Measurements from ENCODE around the gene USP34.

USP34 gene

DNA sequence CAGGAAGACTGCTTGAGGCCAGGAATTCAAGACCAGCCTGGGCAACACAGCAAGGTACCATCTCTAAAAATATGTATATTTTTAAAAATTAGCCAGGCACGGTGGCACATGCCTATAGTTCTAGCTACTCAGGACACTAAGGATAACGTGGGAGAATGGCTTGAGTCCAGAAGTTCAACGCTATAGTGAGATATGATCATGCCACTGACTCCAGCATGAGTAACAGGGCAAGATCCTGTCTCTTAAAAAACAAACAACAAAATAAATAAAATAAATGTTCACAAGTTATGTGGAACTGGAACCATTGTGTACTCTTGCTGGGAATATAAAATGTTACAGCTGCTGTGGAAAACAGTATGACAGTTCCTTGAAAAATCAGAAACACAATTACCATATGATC is 47.2 kb downstream of the USP34 start:
- TF ChIP-seq SUZ12 (IDR thresholded peaks at IDR 0.05; ENCODE audit: extremely low read depth, insufficient read depth, insufficient read length): no peak
- TF ChIP-seq YY1 (IDR thresholded peaks at IDR 0.05; ENCODE audit: insufficient read depth, insufficient read length): no peak
- TF ChIP-seq ZNF274 (IDR thresholded peaks at IDR 0.05; ENCODE audit: low read depth, low read length): no peak
- Histone ChIP-seq H3K9ac (ENCODE audit: insufficient read length, low read depth) (no peak overlapping the region), H3K9me3 (ENCODE audit: insufficient read depth, low read length) (no peaks in the 10 kb centered on the region), H3K36me3 (ENCODE audit: insufficient read depth, insufficient read length, low read length) (no peaks in the 10 kb centered on the region), H3K4me1 (ENCODE audit: insufficient read depth, insufficient read length) (peaks cover 4% of the 10 kb centered on the region), H3K4me3 (ENCODE audit: insufficient read length, low read depth) (no peak overlapping the region), H3K27me3 (ENCODE audit: insufficient read depth, insufficient read length) (no peaks in the 10 kb centered on the region)
- DNase-seq (ENCODE audit: low read depth, low spot score): no peak

DNA sequence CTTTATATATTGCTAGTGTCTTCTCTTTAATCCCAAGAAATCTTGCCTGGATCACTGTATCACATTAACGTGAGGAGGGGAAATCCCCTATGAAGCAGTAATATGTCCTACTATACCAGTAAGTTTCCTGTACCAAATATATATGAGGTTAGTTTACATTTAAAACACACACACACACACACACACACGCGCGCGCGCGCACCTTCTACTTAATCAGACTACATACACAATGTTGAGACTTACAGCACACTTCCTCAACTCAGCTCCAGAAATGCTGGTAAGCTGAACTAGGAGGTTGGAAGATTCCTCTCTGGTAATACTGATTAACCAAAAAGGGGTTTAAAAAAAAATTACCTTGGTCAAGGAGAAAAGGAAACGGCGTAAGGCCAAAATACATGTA is 49.3 kb downstream of the USP34 start:
- peaks cover 6% of the 10 kb centered on the region for H3K36me3 ChIP-seq (ENCODE audit: insufficient read depth, insufficient read length, low read length)
- no peak for TF ChIP-seq YY1 (IDR thresholded peaks at IDR 0.05; ENCODE audit: insufficient read depth, insufficient read length)
- TF ChIP-seq ZNF274 (IDR thresholded peaks at IDR 0.05; ENCODE audit: low read depth, low read length): no peak
- TF ChIP-seq SUZ12 (IDR thresholded peaks at IDR 0.05; ENCODE audit: extremely low read depth, insufficient read depth, insufficient read length): no peak

DNA sequence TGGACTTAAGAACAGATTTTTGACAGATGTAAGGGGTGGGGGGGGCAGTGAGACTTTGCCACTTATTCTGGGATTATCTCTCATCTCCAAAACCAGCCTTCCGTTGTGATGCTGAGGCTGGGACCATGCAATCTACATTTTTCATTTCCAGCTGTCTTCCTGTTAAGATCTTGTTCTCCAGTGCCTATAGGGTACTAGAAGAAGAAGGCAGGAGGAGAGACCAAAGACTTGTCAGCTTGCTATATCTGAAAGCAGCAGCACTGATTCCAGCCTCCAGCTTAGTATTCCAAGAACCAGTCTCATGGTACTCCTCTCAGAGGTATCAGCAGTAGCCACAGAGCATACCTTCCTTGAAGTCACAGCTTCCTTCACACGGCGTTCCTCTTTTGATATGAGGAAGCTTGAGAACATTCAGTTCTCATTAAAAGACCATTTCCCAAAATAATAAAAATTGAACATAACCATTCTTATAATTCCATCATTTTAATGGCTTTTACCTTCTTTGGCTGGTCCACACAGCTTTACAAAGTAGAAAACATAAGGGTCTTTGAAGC is 49.8 kb downstream of the USP34 start:
- Histone ChIP-seq H3K9ac (ENCODE audit: insufficient read length, low read depth) (no peak overlapping the region), H3K4me3 (ENCODE audit: insufficient read length, low read depth) (no peak overlapping the region), H3K36me3 (ENCODE audit: insufficient read depth, insufficient read length, low read length) (peaks cover 10% of the 10 kb centered on the region), H3K27me3 (ENCODE audit: insufficient read depth, insufficient read length) (no peaks in the 10 kb centered on the region), H3K4me1 (ENCODE audit: insufficient read depth, insufficient read length) (peaks cover 4% of the 10 kb centered on the region), H3K9me3 (ENCODE audit: insufficient read depth, low read length) (no peaks in the 10 kb centered on the region)
- no peak for DNase-seq (ENCODE audit: low read depth, low spot score)
- no peak for TF ChIP-seq ZNF274 (IDR thresholded peaks at IDR 0.05; ENCODE audit: low read depth, low read length)
- TF ChIP-seq SUZ12 (IDR thresholded peaks at IDR 0.05; ENCODE audit: extremely low read depth, insufficient read depth, insufficient read length): no peak
- TF ChIP-seq YY1 (IDR thresholded peaks at IDR 0.05; ENCODE audit: insufficient read depth, insufficient read length): no peak

More for the DNA sequence above, 49.3 kb downstream of the USP34 start:
- H3K27me3 ChIP-seq (ENCODE audit: insufficient read depth, insufficient read length): no peaks in the 10 kb centered on the region
- H3K9me3 ChIP-seq (ENCODE audit: insufficient read depth, low read length): no peaks in the 10 kb centered on the region
- DNase-seq (ENCODE audit: low read depth, low spot score): no peak
- no peak overlapping the region for H3K9ac ChIP-seq (ENCODE audit: insufficient read length, low read depth)
- H3K4me1 ChIP-seq (ENCODE audit: insufficient read depth, insufficient read length): peaks cover 4% of the 10 kb centered on the region
- no peak overlapping the region for H3K4me3 ChIP-seq (ENCODE audit: insufficient read length, low read depth)

DNA sequence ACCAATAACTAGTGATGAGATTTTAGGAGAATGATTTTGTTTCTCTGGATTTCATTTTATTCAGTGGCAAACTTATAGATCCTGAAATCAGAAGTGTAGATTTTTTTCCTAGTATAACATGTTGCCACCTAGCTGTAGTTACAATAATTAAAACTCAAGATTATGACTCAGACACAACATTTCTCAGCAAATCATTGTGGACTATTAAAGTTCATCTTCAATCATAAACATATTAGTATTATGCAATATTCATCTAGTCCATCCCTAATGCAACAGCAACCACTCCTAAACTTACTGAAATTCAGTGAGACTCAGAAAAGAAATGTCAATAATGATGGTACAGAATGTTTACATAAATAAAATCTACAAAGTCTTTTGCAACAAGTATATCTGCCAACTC is 51.3 kb downstream of the USP34 start:
- H3K4me3 ChIP-seq (ENCODE audit: insufficient read length, low read depth): no peak overlapping the region
- DNase-seq (ENCODE audit: low read depth, low spot score): no peak
- H3K4me1 ChIP-seq (ENCODE audit: insufficient read depth, insufficient read length): no peaks in the 10 kb centered on the region
- peaks cover 10% of the 10 kb centered on the region for H3K36me3 ChIP-seq (ENCODE audit: insufficient read depth, insufficient read length, low read length)
- no peaks in the 10 kb centered on the region for H3K9me3 ChIP-seq (ENCODE audit: insufficient read depth, low read length)
- H3K27me3 ChIP-seq (ENCODE audit: insufficient read depth, insufficient read length): no peaks in the 10 kb centered on the region
- TF ChIP-seq YY1 (IDR thresholded peaks at IDR 0.05; ENCODE audit: insufficient read depth, insufficient read length) (no peak), SUZ12 (IDR thresholded peaks at IDR 0.05; ENCODE audit: extremely low read depth, insufficient read depth, insufficient read length) (no peak), ZNF274 (IDR thresholded peaks at IDR 0.05; ENCODE audit: low read depth, low read length) (no peak)
- no peak overlapping the region for H3K9ac ChIP-seq (ENCODE audit: insufficient read length, low read depth)

DNA sequence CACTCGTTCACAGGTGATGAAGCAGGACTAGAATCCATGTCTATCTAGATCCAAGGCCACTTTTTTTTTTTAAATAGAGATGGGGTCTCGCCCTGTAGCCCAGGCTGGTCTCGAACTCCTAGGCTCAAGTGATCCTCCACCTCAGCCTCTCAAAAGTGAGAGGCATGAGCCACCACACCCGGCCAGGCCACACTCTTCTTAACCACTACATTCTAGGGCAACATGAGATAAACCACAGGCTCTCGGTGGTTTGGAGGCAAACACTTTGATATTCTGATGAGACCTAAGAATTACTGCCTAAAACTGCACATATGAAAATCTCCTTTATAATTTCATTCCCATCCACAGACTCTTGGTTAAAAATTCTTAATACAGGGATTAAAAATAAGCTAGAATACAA is 51.8 kb downstream of the USP34 start:
- H3K4me3 ChIP-seq (ENCODE audit: insufficient read length, low read depth): no peak overlapping the region
- TF ChIP-seq YY1 (IDR thresholded peaks at IDR 0.05; ENCODE audit: insufficient read depth, insufficient read length): no peak
- no peak for TF ChIP-seq ZNF274 (IDR thresholded peaks at IDR 0.05; ENCODE audit: low read depth, low read length)
- no peaks in the 10 kb centered on the region for H3K9me3 ChIP-seq (ENCODE audit: insufficient read depth, low read length)
- H3K4me1 ChIP-seq (ENCODE audit: insufficient read depth, insufficient read length): no peaks in the 10 kb centered on the region
- no peaks in the 10 kb centered on the region for H3K27me3 ChIP-seq (ENCODE audit: insufficient read depth, insufficient read length)
- H3K36me3 ChIP-seq (ENCODE audit: insufficient read depth, insufficient read length, low read length): peaks cover 10% of the 10 kb centered on the region
- H3K9ac ChIP-seq (ENCODE audit: insufficient read length, low read depth): no peak overlapping the region
- no peak for DNase-seq (ENCODE audit: low read depth, low spot score)

DNA sequence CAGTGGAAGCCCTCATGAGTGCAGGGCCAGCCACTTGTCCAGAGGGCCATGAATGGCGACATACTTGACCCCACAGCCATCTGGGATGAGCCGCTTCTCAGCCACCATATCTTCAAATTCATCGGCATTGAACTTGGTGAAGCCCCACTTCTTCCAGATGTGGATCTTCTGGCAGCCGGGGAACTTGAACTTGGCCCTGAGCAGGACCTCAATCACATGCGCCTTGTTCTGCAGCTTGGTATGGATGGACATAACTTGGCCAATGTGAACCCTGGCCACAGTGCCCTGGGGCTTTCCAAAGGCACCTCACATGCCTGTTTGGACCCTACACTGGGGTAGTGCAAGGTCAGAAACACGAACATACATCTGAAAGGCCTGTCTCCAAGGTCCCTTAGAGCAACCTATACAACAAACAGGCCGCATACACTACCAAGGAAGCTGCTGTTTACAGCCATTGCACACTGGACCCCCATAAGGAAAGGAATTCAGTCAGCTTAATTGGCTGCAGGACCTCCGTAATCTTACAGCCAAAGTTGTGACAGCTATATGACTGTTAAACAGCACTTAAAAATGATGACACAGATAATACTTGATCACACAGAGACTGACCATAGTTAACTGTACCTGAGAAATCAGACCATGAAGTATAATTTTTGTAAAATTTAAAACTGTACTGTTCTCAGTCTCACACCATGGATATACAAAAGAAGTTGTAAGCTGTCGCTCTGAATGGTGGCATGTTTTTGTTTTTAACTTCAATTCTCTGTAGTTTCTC is 53.8 kb downstream of the USP34 start:
- H3K4me3 ChIP-seq (ENCODE audit: insufficient read length, low read depth): no peak overlapping the region
- no peak for DNase-seq (ENCODE audit: low read depth, low spot score)
- H3K9me3 ChIP-seq (ENCODE audit: insufficient read depth, low read length): no peaks in the 10 kb centered on the region
- H3K27me3 ChIP-seq (ENCODE audit: insufficient read depth, insufficient read length): no peaks in the 10 kb centered on the region
- H3K36me3 ChIP-seq (ENCODE audit: insufficient read depth, insufficient read length, low read length): peaks cover 10% of the 10 kb centered on the region
- no peak overlapping the region for H3K9ac ChIP-seq (ENCODE audit: insufficient read length, low read depth)
- H3K4me1 ChIP-seq (ENCODE audit: insufficient read depth, insufficient read length): no peaks in the 10 kb centered on the region
- TF ChIP-seq SUZ12 (IDR thresholded peaks at IDR 0.05; ENCODE audit: extremely low read depth, insufficient read depth, insufficient read length): no peak
- TF ChIP-seq ZNF274 (IDR thresholded peaks at IDR 0.05; ENCODE audit: low read depth, low read length): no peak
- TF ChIP-seq YY1 (IDR thresholded peaks at IDR 0.05; ENCODE audit: insufficient read depth, insufficient read length): no peak

DNA sequence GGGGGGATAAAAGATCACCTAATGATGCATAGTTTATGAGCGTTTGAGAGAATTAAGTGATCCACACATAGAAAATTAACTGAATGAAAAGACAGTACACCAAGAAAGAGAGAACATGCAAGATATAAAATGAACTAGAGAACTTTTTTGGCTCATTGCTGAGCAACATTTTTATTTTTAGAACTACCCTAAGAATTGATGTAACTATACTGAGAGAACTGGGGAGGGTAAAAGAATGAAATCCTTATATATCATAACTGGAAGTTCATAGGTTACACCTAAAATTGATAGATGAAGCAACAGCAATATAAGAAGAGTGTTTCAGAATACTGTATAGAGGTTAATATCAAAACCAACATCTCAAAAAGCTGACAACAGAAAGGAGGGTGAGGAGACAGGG is 55.6 kb downstream of the USP34 start:
- Histone ChIP-seq H3K4me3 (ENCODE audit: insufficient read length, low read depth) (no peak overlapping the region), H3K36me3 (ENCODE audit: insufficient read depth, insufficient read length, low read length) (peaks cover 11% of the 10 kb centered on the region), H3K27me3 (ENCODE audit: insufficient read depth, insufficient read length) (no peaks in the 10 kb centered on the region), H3K9ac (ENCODE audit: insufficient read length, low read depth) (no peak overlapping the region), H3K9me3 (ENCODE audit: insufficient read depth, low read length) (no peaks in the 10 kb centered on the region), H3K4me1 (ENCODE audit: insufficient read depth, insufficient read length) (no peaks in the 10 kb centered on the region)
- TF ChIP-seq YY1 (IDR thresholded peaks at IDR 0.05; ENCODE audit: insufficient read depth, insufficient read length): no peak
- no peak for TF ChIP-seq ZNF274 (IDR thresholded peaks at IDR 0.05; ENCODE audit: low read depth, low read length)
- TF ChIP-seq SUZ12 (IDR thresholded peaks at IDR 0.05; ENCODE audit: extremely low read depth, insufficient read depth, insufficient read length): no peak
- DNase-seq (ENCODE audit: low read depth, low spot score): no peak

Data from NT2/D1 (cell line).